NB4 (cell line): Measurements from ENCODE around the gene PAQR7.

Experiments used
- MYC ChIP-seq: IDR thresholded peaks from 2 replicates; pipeline ENCODE4 v1.6.1; 2011; ENCODE audit warnings: low read depth, low read length
- POLR2A ChIP-seq: IDR thresholded peaks from 2 replicates; pipeline ENCODE4 v1.6.1; 2011; ENCODE audit warnings: mild to moderate bottlenecking; ENCODE audit not compliant: insufficient read length; ENCODE audit errors: extremely low read depth
- TF ChIP-seq, protein P1 (sequence below): IDR thresholded peaks from one replicate; pipeline ENCODE4 v1.5.1; 2012; ENCODE audit warnings: low read depth, low read length

- TF ChIP-seq, protein P1, sequence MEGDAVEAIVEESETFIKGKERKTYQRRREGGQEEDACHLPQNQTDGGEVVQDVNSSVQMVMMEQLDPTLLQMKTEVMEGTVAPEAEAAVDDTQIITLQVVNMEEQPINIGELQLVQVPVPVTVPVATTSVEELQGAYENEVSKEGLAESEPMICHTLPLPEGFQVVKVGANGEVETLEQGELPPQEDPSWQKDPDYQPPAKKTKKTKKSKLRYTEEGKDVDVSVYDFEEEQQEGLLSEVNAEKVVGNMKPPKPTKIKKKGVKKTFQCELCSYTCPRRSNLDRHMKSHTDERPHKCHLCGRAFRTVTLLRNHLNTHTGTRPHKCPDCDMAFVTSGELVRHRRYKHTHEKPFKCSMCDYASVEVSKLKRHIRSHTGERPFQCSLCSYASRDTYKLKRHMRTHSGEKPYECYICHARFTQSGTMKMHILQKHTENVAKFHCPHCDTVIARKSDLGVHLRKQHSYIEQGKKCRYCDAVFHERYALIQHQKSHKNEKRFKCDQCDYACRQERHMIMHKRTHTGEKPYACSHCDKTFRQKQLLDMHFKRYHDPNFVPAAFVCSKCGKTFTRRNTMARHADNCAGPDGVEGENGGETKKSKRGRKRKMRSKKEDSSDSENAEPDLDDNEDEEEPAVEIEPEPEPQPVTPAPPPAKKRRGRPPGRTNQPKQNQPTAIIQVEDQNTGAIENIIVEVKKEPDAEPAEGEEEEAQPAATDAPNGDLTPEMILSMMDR, result no peak
- TF ChIP-seq POLR2A, result no peak
- no peak for TF ChIP-seq MYC
These were observed 16.1 kb upstream of the PAQR7 start for GRCh38 chr1:25891606-25892005.
